Esophagus squamous epithelium (tissue), 4 donors: ENCODE data around the gene SMCO3.

Experiments
- CTCF ChIP-seq, 6 experiments: fragments of 450-650 bp in 4 of 6; fragments of 200-600 bp in 2 of 6; sonication (generic) in 2 of 6; IDR thresholded peaks; one replicate each; pipeline ENCODE4 v1.5.1; 2016 to 2019; ENCODE audit warnings: antibody characterized with exemption in 6 of 6, mild to moderate bottlenecking in 4 of 6, moderate library complexity in 4 of 6
- POLR2A ChIP-seq, 4 donors: fragments of 450-650 bp; IDR thresholded peaks; one replicate each; pipeline ENCODE4 v1.6.1; 2017; ENCODE audit warnings: antibody characterized with exemption in 4 of 4, mild to moderate bottlenecking in 4 of 4, moderate library complexity in 3 of 4

- TF ChIP-seq CTCF (IDR thresholded peaks at IDR 0.05) (no peak), POLR2A (IDR thresholded peaks at IDR 0.05) (no peak)
These were observed 46.4 kb downstream of the SMCO3 start for GRCh38 chr12:14767617-14768016.
